ENCODE measurements around the gene SNX20.

Gene SNX20

DNA sequence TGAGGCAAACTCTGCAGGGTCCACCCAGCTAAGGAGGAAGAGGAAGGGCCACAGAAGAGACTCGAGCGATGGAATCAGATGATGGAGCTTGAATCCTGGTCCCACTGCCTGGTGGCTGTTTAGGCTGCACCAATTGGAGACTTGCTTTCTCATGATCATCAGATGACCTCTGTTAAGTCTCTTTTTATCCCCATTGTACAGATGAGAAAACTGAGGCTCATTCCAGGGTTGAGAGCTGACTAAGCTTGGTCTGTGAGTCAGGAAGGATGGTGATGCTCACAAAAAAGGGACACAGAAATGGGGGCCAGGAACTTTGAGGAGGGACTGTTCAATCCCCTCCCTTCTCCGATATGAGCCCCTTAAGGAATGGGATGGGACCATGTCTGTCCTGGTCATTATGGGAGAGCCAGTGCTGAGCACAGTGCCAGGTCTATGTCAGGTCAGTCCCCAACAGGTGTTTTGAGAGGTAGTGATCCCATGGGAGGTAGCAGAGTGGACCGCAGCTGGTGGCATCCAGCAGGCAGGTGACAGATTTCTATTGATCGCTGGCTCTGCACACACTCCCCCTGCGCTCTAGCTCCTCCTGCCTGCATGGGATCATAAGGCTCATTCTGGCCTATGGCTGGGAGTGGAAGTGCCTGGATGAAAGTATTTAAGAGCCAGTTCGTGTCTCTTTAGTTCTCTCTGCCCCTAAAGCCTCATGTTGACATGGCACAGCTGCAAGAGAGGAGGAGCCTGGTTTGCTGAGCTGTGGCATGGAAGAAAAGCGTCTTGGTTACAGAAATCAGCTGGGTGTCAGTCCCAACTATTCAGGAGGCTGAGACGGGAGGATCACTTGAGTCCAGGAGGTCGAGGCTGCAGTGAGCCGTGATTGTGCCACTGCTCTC lies 27.2 kb downstream of the SNX20 start:
- DNase-seq = no peak

DNA sequence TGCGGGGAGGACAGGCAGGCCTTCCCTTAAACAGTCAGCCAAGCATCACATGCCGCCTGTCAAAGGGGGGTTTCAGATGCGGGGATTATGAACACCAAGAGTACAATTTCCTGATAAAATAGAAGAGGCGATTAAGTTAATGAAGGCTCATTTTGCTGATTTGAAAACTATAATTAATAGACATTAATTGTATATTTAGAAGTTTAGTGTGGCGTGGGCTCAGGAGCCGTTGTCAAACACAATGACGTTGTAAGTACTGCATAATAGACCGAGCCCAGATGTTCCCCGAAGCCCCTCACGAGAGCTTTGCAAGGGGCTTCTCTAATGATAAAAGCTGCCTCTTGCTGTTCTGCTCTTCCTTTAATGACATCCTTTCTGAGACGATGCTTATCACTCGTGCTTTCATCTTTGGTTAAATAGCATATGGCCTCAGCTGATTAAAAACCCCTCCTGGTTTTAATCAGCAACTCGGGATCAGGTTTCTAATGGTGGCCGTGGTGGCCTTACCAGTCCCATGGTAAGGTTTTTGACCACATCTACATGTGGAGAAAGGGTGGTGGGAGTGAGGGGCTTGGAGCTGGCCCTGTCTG lies 28.2 kb downstream of the SNX20 start:
- DNase-seq = no peak

DNA sequence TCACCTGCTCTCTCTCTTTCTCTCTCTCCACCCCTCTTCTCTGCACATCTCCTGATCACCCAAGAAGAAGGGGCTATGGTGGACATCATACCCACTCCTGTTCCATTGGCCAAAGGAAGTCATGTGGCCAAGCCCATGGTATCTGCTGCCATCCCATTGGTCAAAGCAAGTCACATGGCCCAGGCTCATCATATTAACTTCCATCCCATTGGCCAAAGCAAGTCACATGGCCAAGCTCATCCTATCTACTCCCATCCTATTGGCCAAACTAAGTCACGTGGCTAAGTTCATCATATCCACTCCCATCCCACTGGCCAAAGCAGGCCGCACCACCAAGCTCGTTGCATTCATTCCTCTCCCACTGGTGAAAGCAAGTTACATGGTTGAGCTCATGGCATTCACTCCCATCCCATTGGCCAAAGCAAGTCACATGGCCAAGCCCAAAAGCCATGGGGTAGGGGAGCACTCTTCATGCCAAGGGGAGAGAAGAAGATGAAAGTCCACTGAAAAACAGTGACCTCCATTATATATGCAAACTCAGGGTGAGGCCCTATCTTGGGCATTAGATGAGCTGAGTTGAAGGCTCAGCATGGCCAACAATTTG lies 29.2 kb downstream of the SNX20 start:
- no peak for DNase-seq

DNA sequence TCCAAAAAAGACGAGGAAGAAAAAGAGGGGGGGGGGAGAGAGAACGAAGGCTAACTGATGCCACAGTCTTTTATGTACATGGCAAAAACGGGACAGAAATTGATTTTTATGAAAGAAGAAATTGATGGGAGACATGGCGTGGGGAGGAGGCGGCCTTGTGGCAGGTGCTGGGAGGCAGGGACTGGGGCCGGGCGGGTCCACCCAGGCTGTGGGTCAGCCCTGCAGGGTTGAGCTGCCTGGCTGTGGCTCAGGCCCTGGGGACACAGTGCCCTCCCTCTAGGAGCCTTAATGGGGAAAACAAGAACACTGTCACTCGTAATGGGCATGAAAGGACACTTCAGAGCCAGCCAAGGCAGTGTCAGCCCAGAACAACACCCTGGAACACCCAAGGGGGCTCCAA lies 34.8 kb downstream of the SNX20 start:
- no peak for DNase-seq

DNA sequence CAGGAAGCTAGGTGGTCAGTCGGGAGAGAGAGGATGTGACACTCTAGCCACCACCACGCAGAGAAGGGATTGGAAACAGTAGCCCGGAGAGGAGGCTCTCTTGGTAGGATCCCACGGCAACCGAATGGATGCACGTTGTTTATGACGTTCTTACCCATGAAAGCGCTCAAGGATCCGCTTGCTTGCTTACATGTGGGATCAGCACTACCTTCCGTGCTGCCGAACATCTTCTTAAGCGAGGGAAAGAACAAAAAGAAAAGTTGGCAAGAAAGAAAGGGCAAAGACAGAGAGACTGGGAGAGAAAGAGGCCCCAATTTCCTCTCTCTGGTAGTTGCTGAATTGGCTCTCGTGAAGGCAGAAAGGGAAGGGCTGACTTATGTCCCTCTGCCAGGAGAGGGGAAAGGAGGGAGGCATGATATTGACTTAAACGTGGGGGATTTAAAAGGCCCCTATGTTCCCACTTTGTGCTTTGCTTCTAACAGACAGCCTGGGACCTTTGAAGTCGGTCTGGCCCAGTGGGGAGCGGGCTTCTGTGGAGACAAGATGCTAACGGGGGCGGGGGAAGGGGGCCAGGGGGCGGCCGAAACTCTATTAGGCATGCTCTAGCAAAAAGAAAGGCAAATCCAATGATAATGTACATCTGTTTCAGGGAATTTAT lies 35.4 kb downstream of the SNX20 start:
- DNase-seq = no peak

DNA sequence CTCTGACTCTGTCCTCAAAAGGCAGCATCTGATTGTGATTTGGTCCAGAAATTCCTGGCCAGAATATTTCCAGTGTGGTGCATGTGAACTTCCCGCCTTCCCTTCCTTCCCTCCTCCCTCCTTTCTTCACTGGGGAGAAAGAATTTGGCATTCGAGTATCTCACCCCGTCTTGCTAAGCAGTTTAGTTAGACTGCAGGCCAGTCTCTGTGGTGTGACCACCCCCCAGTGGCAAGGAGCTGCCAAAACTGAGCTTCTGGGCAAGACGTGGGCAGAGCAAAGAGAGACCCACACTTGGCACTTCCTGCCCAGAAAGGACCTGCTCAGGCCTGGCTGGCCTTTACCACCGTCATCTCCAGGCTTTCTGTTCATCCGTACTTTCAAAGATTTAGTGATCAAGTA lies 36.4 kb downstream of the SNX20 start:
- DNase-seq = no peak

DNA sequence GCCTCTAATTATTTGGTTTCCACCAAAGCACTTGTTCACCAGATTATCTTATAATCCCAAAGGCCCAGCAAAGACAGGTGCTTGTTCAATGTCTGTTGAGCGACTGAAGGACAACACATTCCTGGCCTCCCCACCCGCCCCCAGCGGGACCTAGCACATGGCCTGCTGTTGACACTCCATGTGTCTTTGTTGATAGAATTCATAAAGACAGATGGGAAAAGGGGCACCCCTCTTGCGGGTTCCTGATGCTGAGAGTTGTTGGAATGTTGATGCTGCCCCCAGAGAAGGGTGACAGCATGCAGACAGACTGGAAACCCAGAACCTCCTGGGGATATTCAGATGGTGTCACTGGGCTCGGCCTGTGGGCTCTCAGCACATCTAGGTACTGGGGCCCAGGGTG lies 36.9 kb downstream of the SNX20 start:
- no peak for DNase-seq

DNA sequence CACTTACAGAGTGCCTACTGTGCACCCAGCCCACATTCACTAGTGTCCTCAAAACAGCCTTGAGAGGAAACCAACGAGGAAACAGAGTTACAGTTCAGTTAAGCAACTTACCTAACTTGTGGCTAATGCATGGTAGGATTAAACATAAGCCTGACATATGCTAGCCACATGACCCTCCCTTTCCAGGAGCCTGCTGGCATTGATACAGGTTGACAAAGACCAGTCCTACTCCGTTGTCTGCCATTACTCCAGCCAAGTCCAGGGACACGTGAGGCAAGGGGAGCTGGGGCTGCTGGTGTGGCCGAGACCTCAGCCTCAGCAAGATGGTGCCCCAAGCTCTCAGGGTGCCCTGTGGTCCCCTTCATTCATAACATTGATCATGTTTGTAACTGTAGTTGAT lies 37.9 kb downstream of the SNX20 start:
- DNase-seq = no peak

DNA sequence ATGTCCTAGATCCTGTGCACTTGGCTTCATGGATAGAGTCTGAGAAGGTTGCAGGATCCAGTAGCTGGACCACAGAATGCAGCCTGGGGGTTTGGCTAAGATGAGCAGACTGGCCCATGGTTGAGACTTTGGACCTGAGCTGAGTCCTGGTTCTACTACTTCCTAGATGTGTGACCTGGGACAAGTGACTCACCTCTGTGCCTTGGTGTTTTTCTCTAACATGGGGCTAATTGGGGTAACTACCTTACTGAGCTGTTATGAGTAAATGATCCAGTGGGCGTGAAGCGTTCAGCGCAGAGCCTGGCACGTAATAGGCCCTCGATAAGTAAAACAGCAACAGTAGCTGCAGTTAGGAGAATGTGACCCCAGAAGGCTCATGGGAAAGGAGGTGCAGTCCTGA lies 38.8 kb downstream of the SNX20 start:
- no peak for DNase-seq

DNA sequence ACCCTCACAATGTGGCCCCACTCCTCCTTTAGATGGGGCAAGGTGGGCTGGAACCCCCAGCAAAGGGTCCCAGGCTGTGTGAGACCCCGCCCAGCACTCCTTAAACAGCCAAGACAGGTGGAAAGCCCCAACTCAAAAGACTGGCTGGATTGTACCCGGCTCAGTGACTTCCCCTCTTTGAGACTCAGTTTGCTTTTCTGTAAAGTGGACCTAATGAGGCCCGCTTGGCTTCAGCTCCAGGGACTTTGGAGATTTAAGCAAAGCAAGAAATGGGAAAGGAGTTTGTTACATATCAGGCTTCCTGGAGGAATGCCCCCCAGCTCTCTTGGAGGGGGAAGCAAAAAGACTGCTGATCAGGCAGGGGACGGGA lies 39.3 kb downstream of the SNX20 start:
- DNase-seq = no peak

DNA sequence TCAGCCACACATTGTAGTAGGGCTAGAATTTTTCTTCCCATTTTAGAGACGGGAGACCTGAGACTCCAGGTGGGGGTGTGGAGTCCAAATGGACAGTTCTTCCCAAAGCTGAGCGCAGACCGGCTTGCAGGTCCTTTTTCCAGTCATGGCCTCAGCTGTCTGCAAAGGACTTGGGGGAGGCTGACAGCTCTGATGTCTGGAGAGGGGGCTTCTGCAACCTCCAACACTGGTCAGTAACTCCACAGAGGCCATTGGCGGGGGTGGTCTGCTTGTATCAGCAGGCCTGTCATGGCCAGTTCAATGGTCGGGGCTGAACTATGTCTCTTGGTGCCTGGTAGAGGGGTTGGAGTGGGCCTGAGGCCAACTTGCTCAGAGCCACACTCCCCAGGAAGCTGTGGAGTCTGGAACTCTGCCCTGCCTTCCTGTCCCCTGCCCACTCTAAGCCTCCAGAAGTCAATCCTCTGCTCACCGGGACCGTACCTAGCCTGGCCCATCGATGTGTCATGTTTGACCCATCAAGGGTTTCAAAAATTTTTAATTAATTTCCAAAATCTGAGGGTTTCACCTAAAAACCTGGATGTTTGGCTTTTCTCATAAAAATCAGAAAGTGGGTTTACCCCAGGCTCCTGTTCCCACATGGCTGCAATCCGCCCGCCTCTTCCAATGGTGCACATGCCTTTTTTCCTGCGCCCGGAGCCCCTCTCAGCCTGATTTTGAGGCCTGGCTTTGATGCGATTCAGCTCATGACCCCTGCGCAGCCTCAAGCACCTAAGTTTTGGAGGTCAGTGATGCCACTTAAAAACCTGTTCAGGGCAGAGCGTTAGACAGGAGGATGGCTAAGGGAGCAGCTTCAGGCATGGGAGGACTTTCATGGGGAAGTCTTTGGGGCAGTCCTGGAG lies 39.9 kb downstream of the SNX20 start:
- DNase-seq = no peak

DNA sequence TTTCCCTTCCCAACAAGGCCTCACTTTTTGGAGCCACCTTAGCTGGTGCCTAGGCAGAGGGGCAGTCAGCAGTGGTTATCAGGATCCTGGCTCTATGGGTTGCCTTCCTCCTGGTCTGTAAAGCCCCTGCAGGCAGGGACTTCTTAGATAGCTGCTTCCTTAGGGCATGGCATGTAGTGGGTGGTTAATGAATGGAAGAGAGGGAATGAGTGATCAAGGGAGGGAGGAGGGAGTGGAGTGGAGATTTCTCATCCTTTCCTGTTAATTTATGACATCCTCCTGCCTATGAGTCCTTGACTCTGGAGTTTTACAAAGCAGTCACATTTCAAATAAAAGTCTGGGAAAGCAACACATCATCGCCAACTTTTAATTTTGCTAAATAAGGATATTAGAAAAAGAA lies 40.7 kb downstream of the SNX20 start:
- no peak for DNase-seq

DNA sequence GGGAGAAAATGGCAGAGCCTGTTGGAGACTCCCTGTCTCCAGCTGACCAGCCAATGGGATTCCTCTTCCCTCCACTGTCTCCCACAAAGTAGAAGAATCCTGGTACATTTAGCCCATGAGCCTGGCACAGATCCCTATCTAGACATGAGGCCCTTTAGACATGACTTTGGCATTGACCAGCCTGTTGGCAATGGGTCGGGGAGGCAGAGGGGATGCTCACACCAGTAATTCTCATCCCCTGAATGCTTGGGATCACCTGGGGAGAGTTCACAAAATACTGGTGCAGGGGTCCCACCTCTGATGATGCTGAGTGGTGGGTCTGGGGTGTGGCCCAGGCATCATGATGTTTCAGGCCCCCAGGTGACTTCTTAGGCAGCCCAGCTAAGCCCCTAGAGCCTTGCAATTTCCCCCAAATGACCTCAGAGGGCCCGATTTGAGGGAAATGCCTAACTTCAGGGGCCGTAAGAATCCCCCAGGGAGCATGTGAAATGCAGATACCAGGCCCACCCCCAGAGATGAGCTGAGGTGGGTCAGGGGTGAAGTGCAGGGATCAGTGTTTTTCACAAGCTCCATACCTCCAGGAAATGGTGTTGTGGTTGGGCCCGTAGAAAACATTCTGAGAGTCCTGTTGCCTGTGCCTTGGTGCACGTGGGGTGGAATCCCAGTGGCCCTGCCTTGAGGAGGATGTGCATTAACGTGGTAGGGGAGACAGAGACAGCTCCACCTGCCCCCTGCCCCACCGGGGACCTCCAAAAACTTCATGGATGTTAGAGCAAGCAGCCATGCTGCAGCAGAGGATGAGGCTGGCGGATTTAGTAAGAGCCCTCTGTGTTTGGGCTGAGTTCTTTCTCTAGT lies 42.1 kb downstream of the SNX20 start:
- DNase-seq = no peak

DNA sequence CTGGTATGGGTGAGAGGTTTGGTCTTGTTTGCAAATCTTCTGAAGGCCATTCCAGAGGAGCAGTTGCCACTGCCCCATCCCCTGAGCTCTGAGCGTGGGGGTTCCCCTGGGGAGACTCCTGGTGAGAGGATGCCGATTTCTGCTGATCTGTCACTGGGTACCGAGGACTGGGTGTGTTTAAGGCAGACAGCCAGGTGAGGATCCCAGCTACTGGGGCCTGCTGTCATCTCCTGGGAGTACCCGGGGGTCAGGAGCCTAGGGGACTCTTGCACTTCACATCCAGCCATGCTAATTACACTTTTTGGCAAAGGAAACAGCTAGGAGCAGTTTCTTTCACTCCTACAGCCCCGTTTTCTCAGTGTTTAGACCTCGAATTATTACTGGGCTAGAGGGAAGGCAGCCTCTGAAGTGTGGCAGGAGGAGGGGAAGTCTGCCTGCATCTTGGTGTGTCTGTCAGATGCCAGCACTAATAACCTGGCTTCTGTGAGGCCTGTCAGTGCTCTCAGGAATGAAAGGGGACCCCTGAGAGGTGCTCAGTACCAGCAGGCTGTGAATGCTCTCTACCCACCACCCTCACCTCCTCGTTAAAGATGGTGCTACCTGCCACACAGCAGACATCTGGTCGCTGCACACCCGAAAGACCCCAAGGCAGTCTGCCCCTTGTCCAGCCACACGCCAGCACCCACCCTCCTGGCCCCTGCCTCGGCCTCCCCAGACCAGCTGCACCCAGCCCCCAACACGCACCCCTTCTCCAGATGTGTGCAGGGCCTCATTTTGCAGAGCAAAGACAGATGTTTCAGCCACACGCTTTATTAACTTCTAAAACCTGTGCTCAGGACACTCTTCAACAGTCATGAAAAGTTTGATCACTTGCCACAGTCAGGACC lies 43.2 kb downstream of the SNX20 start:
- DNase-seq = no peak

DNA sequence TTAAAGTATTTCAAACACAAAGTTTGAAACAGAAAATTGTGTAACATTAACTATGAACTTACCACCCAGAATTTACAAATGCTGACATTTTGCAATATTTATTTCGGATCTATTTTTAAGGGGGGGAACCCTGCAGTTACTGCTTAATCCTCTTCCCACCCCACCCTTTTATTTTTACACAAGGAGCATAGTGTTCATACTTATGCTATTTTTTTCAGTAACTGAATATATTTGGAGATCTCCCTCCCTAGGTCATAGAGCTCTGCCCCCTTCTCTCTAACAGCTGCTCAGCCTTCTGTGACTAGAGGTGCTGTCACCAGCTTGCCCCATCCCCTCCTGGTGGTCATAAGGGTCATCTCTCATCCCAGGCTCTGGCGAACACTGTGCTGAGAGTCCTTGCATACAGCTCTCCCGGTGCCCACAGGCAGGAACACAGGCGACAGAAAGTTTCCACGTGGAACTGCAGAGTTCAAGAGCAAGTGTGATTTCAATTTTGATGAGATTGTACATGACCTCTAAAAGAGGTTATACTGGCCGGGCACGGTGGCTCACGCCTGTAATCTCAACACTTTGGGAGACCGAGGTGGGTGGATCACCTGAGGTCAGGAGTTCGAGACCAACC lies 44.2 kb downstream of the SNX20 start:
- no peak for DNase-seq

DNA sequence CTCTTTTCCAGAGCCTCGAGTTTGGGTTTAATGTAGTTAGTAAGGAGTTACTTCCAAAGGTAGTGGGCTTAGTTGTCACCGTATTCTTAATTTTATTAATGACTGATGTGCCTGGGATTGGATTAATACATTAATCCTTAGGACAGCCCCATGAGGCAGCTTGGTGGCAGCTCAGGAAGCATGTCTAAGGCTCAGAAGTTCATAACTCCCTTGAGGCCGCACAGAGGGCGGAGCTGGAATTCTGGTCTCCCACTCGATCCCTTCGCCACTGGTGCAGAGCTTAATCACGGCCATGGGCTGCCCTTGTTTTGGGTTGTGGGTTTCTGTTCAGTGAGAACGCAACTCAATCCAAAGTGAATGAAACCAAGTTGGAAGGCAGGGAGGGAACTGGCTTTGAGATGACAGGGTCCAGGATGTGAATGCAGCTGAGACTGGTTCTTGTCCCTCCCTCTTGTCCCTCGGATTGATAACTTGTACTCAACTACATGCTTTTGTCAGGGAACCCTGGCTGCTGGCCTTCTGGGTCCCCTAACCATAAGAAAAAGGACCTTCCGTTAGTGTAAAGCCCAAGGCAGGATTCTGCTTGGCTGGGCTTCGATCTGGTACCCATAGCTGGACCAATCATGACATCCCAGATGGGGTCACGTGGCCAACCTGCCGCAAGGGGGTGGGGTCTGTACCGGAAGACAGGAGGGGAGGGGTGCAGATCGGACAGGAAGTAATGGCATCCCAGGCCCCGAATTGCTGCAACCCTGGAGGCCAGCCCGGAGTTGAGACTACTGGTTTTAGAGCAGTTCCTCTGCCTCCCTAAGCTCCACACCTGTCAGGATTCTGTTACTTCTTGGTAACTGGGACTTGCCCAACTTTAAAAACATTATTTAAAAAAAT lies 45.4 kb downstream of the SNX20 start:
- no peak for DNase-seq

DNA sequence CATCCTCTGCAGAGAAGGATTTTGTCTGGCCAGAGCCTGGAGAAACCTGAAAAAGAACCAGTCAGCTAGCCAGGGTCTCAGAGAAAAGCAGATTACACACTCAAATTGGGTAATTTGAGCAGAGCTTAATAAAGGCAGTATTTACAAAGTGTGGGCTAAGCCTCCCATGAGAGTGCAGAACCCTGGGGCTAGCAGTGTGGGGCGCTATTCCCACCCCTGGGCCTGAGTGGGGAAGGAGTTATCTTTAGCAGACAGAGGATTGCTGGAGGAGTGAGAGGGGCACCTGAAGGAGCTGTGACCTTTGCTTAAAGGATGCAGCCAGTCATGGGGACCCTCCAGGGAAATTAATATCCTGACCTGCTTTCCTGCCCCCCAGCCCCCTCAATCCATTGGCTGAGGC lies 46.2 kb downstream of the SNX20 start:
- no peak for DNase-seq

DNA sequence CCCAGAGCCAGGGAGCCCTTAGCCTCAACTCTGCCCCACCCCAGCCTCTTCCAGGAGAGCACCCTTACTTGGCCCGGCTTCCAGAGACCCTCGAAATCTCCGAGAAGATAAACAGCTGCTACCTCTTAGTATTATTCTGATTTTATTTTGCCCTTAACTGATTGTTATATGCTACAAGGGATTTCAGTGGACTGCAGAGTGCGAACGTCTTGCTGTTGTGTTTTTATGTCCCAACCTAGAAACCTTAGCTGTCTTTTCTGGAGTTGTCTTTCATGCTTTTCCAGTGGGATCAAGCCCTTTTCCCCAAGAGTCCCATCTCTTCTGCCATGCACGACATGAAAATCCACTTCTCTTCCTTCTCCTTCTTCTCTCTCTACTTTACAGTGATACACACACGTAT lies 47.0 kb downstream of the SNX20 start:
- no peak for DNase-seq

Measured in stimulated activated CD4-positive, alpha-beta T cell treated with anti-CD3 and anti-CD28 coated beads, Interleukin-12 subunit alpha, Interleukin-12 subunit beta, amount 100 ng/mL, for 4 hours (primary cell).